GM21529 (cell line): ENCODE measurements around the gene DDR1.

ENCODE experiments used
- ATAC-seq: cut with Tn5 transposase; IDR thresholded peaks from one replicate; pipeline ENCODE4 v1.9.1; 2021; ENCODE audit not compliant: unreplicated experiment

The DDR1 gene

DNA sequence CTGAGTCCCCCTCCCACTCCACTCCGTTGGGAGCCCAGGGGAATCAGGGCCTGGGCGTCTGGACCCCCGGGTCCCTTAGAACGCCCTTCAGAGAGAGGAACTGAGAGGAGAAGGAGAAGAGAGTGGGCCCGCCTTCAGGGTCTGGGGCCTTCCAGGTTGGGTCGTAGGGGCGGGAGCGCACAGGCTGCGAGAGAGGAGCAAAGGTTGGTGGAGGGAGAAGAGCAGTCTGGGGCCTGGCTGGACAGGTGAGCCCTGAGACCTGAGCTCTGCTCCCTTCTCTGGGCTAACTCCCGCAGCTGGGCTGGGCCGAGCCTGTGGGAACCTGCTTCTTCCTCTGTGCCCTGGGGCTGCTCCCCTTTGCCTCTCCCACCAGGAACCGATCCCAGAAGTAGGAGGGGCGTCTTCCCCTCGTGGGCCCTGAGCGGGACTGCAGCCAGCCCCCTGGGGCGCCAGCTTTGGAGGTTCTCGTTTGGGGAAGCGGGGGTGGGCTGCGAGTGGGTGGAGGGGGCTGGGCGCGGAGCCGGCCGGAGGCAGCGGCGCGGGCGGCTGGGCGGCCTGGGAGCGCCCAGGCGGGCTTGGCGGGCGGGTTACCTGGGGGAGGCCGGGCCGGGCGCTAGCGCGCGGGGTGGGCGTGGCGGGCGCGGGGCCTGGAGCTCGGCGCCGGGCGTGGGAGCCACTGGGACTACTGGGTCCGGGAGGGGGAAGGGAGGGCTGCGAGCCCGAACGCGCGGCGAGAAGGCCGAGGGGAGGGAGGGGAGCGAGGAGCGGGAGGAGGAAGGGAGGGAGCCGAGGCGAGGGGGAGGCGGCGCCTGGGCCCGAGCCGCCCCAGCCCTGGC, at the start of gene DDR1:
TSS of gene DDR1 (plus strand) at position 835 of the 836 bp plus-strand sequence. CDS start 4,211 bp downstream, outside the sequence.
- ATAC-seq, result no peak

GRCh38 chr6:30834646-30835045, 49.7 kb upstream of the DDR1 start:
- no peak for ATAC-seq

GRCh38 chr6:30835576-30835975, 48.7 kb upstream of the DDR1 start:
- ATAC-seq, result no peak

DNA sequence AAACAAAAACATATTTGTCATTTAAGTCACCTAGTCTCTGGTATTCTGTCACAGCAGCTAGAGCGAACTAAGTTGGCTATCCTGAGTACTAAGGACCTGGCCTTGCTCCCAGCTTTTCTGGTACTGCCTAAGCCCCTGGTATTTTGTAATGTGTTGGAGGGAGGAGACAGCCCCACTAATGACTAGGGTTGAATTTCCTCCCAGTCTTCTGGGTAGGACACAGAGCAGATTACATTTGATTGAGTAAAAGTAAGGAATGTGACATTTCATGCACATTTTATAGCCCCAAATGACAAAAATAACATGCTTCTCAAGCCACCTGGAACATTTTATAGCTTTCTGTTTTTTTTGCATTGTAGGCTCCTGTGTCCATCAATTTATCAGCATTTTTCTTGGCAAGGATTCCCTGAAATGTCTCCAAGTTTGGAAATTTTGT, 47.9 kb upstream of the DDR1 start:
- no peak for ATAC-seq

DNA sequence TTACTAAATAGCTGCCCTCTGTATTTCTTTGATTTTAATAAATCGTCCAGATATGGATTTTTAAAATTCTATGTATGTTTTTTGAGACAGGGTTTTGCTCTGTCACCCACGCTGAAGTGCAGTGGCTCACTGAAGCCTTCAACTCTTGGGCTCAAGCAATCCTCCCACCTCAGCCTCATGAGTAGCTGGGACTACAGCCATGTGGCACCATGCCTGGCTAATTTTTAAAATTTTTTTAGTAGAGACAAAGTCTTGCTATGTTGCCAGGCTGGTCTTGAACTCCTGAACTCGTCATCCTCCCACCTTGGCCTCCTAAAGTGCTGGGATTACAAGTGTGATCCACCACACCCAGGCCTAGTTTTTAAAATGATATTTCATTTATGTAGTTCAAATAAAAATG, 47.4 kb upstream of the DDR1 start:
- no peak for ATAC-seq

GRCh38 chr6:30837432-30837831, 46.9 kb upstream of the DDR1 start:
- ATAC-seq, result no peak

- no peak for ATAC-seq
Observed at GRCh38 chr6:30837870-30838269, 46.4 kb upstream of the DDR1 start.

DNA sequence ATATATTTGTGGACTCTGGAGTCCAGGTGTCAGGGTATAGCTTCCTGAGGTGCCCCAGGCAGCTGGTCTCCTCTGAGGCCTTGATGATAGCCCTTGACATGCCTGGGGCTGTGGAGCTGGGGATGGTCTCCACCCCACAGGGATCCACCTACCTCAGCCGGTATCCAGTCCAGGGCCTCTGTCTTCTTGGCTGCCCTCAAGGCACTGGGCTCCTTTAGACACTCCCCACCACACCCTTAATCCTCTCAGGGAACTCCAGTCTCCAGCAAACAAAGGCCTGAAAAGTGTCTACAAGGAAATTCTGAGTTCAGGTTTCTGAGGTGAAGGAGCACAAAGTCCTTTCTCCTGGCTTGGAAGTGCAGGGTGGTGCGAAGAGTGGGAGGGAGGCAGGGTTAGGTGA, 44.6 kb upstream of the DDR1 start:
- ATAC-seq, result no peak

GRCh38 chr6:30840084-30840934, 44.0 kb upstream of the DDR1 start:
- ATAC-seq, result no peak

GRCh38 chr6:30840935-30841643, 43.2 kb upstream of the DDR1 start:
- ATAC-seq, result no peak

- ATAC-seq, result no peak
Observed at GRCh38 chr6:30841644-30842504, 42.4 kb upstream of the DDR1 start.

DNA sequence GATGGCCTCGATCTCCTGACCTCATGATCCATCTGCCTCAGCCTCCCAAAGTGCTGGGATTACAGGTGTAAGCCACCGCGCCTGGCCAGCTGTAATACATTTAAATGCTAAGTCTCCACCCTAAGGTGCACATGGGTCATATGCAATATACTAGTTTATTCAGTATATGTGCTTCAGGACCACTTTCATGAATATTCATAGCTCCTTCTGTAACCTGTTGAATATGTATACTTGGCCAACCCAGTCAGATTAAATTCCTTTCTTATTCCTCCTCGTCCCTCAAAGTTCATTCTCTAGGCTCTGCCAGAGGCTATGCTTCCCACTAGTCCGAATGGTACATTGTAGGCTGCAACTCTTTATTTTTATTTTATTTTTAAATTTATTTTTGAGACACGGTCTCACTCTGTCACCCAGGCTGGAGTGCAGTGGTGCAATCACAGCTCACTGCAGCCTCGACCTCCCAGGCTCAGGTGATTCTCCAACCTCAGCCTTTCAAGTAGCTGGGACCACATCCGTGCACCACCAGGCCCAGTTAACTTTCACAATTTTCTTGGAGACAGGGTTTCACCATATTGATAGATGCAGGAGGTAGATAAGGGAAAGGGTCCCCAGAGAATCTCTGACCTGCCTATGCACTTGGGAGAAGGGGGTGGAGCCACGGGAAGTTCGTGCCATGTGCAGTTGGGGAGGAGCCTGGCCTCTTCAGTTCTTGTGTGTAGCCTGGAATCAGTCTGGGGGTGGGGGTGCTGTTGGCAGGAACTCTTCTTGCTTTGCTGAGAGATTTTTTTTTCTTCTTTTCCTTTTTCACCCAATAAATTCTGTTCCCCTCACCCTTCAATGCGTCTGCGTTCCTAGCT, 41.3 kb upstream of the DDR1 start:
- no peak for ATAC-seq

- no peak for ATAC-seq
Observed at GRCh38 chr6:30843611-30843998, 40.7 kb upstream of the DDR1 start.

GRCh38 chr6:30844118-30844535, 40.2 kb upstream of the DDR1 start:
- no peak for ATAC-seq

DNA sequence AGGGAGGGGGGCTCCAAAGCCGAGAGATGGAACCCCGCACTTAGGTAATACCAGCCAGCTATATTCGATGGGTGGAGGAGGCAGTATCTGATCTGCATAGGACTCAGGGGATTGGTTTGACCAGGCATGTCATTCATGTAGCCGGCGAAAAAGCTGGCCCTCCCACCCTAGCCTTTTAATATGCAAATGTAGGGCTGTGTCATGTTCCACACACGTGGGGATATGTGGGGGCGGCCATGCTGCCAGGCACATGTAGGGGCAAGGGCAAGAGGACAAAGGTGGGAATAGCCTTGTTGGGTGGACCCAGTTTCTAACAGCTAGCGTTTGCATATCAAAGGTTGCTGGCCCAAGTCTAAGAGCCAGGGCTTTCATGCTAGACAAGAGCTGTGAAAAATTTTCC, 39.1 kb upstream of the DDR1 start:
- ATAC-seq, result no peak

GRCh38 chr6:30847421-30847970, 36.8 kb upstream of the DDR1 start:
- no peak for ATAC-seq

DNA sequence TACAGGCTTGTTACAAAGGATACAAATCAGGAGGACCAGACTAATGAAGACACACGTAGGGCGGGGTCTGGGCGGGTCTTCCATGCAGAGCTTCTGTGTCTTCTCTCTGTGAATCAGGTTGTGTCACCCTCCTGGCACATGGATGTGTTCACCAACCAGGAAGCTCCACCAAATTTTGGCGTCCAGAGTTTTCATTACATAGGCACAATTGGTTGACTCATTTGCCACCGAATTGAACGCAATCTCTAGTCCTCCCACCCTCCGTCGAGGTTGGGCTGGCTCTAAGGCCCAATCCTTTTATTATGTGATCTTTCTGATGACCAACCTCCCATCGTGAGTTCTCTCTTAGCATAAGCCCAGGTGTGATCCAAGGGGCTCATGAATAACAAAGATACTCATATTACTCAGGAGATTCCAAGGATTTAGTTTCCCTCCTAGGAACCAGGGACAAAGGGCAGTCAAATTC, 36.3 kb upstream of the DDR1 start:
- no peak for ATAC-seq

- ATAC-seq, result no peak
Observed at GRCh38 chr6:30849903-30850651, 34.2 kb upstream of the DDR1 start.
